ENCODE results near the gene NUCB1.

DNA sequence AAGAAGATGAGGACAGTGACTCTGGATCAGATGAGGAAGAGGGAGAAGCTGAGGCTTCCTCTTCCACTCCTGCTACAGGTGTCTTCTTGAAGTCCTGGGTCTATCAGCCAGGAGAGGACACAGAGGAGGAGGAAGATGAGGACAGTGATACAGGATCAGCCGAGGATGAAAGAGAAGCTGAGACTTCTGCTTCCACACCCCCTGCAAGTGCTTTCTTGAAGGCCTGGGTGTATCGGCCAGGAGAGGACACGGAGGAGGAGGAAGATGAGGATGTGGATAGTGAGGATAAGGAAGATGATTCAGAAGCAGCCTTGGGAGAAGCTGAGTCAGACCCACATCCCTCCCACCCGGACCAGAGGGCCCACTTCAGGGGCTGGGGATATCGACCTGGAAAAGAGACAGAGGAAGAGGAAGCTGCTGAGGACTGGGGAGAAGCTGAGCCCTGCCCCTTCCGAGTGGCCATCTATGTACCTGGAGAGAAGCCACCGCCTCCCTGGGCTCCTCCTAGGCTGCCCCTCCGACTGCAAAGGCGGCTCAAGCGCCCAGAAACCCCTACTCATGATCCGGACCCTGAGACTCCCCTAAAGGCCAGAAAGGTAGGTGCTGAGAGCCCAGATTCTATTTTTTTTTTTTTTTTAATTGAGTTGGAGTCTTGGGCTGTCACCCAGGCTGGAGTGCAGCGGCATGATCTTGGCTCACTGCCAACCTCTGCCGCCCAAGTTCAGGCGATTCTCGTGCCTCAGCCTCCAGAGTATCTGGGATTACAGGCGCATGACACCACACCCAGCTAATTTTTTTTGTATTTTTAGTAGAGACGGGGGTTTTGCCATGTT lies 25.6 kb upstream of the NUCB1 start:
- TF ChIP-seq, protein P1, sequence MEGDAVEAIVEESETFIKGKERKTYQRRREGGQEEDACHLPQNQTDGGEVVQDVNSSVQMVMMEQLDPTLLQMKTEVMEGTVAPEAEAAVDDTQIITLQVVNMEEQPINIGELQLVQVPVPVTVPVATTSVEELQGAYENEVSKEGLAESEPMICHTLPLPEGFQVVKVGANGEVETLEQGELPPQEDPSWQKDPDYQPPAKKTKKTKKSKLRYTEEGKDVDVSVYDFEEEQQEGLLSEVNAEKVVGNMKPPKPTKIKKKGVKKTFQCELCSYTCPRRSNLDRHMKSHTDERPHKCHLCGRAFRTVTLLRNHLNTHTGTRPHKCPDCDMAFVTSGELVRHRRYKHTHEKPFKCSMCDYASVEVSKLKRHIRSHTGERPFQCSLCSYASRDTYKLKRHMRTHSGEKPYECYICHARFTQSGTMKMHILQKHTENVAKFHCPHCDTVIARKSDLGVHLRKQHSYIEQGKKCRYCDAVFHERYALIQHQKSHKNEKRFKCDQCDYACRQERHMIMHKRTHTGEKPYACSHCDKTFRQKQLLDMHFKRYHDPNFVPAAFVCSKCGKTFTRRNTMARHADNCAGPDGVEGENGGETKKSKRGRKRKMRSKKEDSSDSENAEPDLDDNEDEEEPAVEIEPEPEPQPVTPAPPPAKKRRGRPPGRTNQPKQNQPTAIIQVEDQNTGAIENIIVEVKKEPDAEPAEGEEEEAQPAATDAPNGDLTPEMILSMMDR (IDR thresholded peaks at IDR 0.05; ENCODE audit: low read depth, low read length): no peak
- TF ChIP-seq EZH2phosphoT487 (IDR thresholded peaks at IDR 0.05; ENCODE audit: low read depth): no peak
